Naive thymus-derived CD4-positive, alpha-beta T cell (primary cell): ENCODE data around the gene BCAN. TPM values are rescaled to one million over a fixed set of nuclear protein-coding genes. Genes with fewer than 3 reads are reported as not detected.
"Not testable (repeated sequence)": the region's sequence is repeated elsewhere in the genome, so short reads cannot be mapped to it uniquely, and the experiment has no call there.

Experiments used
- ATAC-seq: fragments of 150-1000 bp; cut with Tn5 transposase; 2 replicates; pipeline ENCODE4 v1.10.0; 2021; ENCODE audit warnings: mild to moderate bottlenecking, moderate library complexity
- CTCF ChIA-PET: fragments of 350-600 bp; sonication (Branson Sonifier 250); formaldehyde crosslinking; loops from one replicate; lab custom pipeline; 2021; ENCODE audit warnings: antibody characterized with exemption; lab: Charles Lee
- POLR2A ChIA-PET: fragments of 350-600 bp; sonication (Branson Sonifier 250); formaldehyde crosslinking; loops from one replicate; lab custom pipeline; 2021; ENCODE audit warnings: antibody characterized with exemption, inconsistent platforms; lab: Charles Lee
- DNase-seq, 9 donors: peaks; one replicate each; pipeline versions ENCODE4 v3.0.0 to v3.0.0-alpha.2; 2020 to 2022; ENCODE audit warnings: mixed read lengths in 1 of 9
- H3K27ac ChIP-seq: one replicate; pipeline ENCODE4 v1.7.0; 2013; ENCODE audit warnings: mild to moderate bottlenecking, low read depth, low read length, moderate library complexity
- H3K27me3 ChIP-seq, 2 donors: one replicate each; pipeline ENCODE4 v1.7.0; 2013; ENCODE audit warnings: low read length in 2 of 2, mild to moderate bottlenecking in 2 of 2, moderate library complexity in 2 of 2; ENCODE audit not compliant: control insufficient read depth in 2 of 2, insufficient read depth in 2 of 2
- H3K36me3 ChIP-seq, 3 experiments: 1 replicate in 2 of 3; 2 replicates in 1 of 3; pipeline ENCODE4 v1.7.0; 2013; ENCODE audit warnings: low read length in 3 of 3, mild to moderate bottlenecking in 3 of 3, moderate library complexity in 1 of 3; ENCODE audit not compliant: insufficient read depth in 3 of 3, control insufficient read depth in 2 of 3
- H3K4me1 ChIP-seq, 2 donors: one replicate each; pipeline ENCODE4 v1.7.0; 2013; ENCODE audit warnings: low read length in 2 of 2, mild to moderate bottlenecking in 2 of 2, moderate library complexity in 1 of 2; ENCODE audit not compliant: control insufficient read depth in 2 of 2, insufficient read depth in 2 of 2
- H3K4me3 ChIP-seq: 2 replicates; pipeline ENCODE4 v1.7.0; 2013; ENCODE audit warnings: mild to moderate bottlenecking, low read length
- H3K9me3 ChIP-seq, 3 experiments: 1 replicate in 2 of 3; 2 replicates in 1 of 3; pipeline ENCODE4 v1.7.0; 2013; ENCODE audit warnings: low read length in 3 of 3; ENCODE audit not compliant: control insufficient read depth in 2 of 3
- H3K27ac Mint-ChIP-seq, 9 donors: one replicate each; pipeline ENCODE4 v1.8.0; 2020 to 2022; ENCODE audit warnings: mixed read lengths in 9 of 9, mild to moderate bottlenecking in 8 of 9, moderate library complexity in 5 of 9, inconsistent platforms in 2 of 9
- H3K27me3 Mint-ChIP-seq, 5 donors: one replicate each; pipeline ENCODE4 v1.8.0; 2021 to 2022; ENCODE audit warnings: mixed read lengths in 5 of 5, mild to moderate bottlenecking in 1 of 5
- H3K36me3 Mint-ChIP-seq, 5 donors: one replicate each; pipeline ENCODE4 v1.8.0; 2020 to 2022; ENCODE audit warnings: mixed read lengths in 5 of 5, mild to moderate bottlenecking in 3 of 5, inconsistent platforms in 1 of 5
- H3K4me1 Mint-ChIP-seq, 7 donors: one replicate each; pipeline ENCODE4 v1.8.0; 2020 to 2022; ENCODE audit warnings: mixed read lengths in 7 of 7, mild to moderate bottlenecking in 3 of 7, inconsistent platforms in 1 of 7
- H3K4me3 Mint-ChIP-seq, 10 donors: one replicate each; pipeline ENCODE4 v1.8.0; 2020 to 2022; ENCODE audit warnings: mild to moderate bottlenecking in 10 of 10, mixed read lengths in 10 of 10, moderate library complexity in 6 of 10, inconsistent platforms in 2 of 10
- H3K9me3 Mint-ChIP-seq, 11 donors: one replicate each; pipeline ENCODE4 v1.8.0; 2020 to 2022; ENCODE audit warnings: mixed read lengths in 11 of 11, mild to moderate bottlenecking in 4 of 11, inconsistent platforms in 1 of 11, moderate library complexity in 1 of 11
- intact Hi-C, 2 donors: fragments of 100-400 bp; cut with micrococcal nuclease; formaldehyde crosslinking; loops; one replicate each; pipeline ENCODE4 v1.15.1; 2023
- polyA plus RNA-seq, 2 donors: library from polyadenylated mRNA; unstranded; fragments of 300-500 nt; fragmentation: Illumina TruSeq; gene quantifications; one replicate each; pipeline ENCODE4 v1.2.3, GENCODE V29; 2021
- total RNA-seq, 6 experiments: library from RNA in 5 of 6; stranded (reverse) in 5 of 6; gene quantifications; 1 replicate in 5 of 6; 2 replicates in 1 of 6; pipeline ENCODE4 v1.2.3 and lab custom pipeline; 2021 to 2026

Gene BCAN
- total and polyA plus RNA-seq, 7 experiments from 2014 or later, result not detected

DNA sequence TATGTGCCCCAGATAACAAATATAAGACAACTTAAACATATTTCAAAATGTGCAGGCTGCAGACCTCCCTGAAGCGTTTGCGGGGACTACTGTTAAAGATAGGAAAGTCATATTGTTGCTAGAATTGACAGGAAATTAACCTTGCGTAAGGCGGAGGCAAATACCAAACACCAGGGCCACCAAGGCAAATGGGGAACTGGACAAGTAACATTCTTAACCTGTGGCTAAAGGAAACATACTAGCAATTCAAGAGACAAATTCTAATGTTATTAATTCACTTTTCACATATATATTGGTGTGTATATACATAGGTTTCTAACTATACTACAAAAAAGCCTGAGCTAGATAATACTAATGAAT lies 15.9 kb upstream of the BCAN start:
- peak overlapping the region in 8 of 10 donors; percentile 74 to 92 (median 81) for H3K4me3 Mint-ChIP-seq
- CTCF ChIA-PET, result interaction anchor here (1.0 to 2.7 kb wide), 7 partner anchors 22 to 100 kb away, joined by 3 to 18 read pairs (median 3); no protein-coding TSS in a partner anchor

DNA sequence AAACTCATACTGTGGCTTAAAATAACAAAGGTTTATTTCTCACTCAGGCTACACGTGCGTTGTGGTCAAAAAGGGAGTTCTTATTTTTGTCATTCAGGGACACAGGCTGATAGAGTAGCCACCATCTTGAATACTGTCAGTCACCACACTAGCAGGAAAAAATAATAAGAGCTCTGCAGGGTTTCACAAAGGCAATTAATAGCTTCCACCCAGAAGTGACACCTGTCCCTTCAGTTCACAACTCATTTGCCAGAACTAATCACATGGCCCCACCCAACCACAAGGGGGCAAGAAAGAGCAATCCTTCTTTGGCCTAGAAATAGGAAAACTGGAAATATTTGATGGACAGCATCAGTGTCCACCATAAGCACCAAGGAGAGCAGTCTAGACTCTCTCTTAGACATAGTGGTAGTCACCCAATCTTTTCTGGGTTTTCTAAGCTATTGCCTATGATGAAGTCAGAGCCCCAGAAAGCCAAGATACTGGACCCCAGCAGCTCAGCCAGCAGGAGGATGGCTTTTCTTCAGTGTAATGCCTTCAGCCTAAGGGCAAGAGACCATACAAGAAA lies 14.5 kb upstream of the BCAN start:
- H3K36me3 Mint-ChIP-seq, result peaks cover 0 to 4% (median 0%) of the 10 kb centered on the region in 5 donors
- ATAC-seq (no peak), DNase-seq (peak in 4 of 9 donors; percentile 29 to 36 (median 35))
- Histone ChIP-seq H3K27ac (no peak overlapping the region), H3K4me3 (no peak overlapping the region), H3K27me3 (peaks cover 8 to 31% of the 10 kb centered on the region in 2 donors), H3K4me1 (peaks cover 9 to 15% of the 10 kb centered on the region in 2 donors), H3K9me3 (no peaks in the 10 kb centered on the region), H3K36me3 (no peaks in the 10 kb centered on the region)
- peaks cover 38 to 74% (median 59%) of the 10 kb centered on the region in 5 donors for H3K27me3 Mint-ChIP-seq
- H3K9me3 Mint-ChIP-seq, result peaks cover 0 to 1% (median 0%) of the 10 kb centered on the region in 11 donors
- H3K27ac Mint-ChIP-seq, result peak overlapping the region in 1 of 9 donors; percentile 10
- ChIA-PET POLR2A (interaction anchor here (1.2 kb wide), 1 partner anchor 100 kb away, joined by 3 read pairs; no protein-coding TSS in a partner anchor), CTCF (interaction anchor here (0.6 to 2.7 kb wide), 18 partner anchors 10 to 242 kb away, joined by 3 to 18 read pairs (median 4); partner anchors contain the start of genes ISG20L2, METTL25B and NAXE)
- H3K4me3 Mint-ChIP-seq, result peak overlapping the region in 1 of 10 donors; percentile 3
- intact Hi-C loops, result loop anchor here (1.0 to 5.0 kb wide), 4 partner anchors 80 to 299 kb away; partner anchors contain the start of genes CRABP2 (in 1 of the 2), ISG20L2 (in 1 of the 2) and METTL25B (in 1 of the 2)
- H3K4me1 Mint-ChIP-seq, result peaks cover 7 to 13% (median 12%) of the 10 kb centered on the region in 7 donors

More for the DNA sequence above, 15.9 kb upstream of the BCAN start:
- peaks cover 0 to 1% (median 0%) of the 10 kb centered on the region in 11 donors for H3K9me3 Mint-ChIP-seq
- H3K27ac Mint-ChIP-seq, result peak overlapping the region in 4 of 9 donors; percentile 8 to 44 (median 21)
- DNase-seq (no peak), ATAC-seq (no peak)
- Histone ChIP-seq H3K9me3 (no peaks in the 10 kb centered on the region), H3K4me1 (peaks cover 9 to 15% of the 10 kb centered on the region in 2 donors), H3K27ac (no peak overlapping the region), H3K36me3 (no peaks in the 10 kb centered on the region), H3K27me3 (peaks cover 8 to 31% of the 10 kb centered on the region in 2 donors), H3K4me3 (no peak overlapping the region)
- POLR2A ChIA-PET, result interaction anchor here (0.5 kb wide), 1 partner anchor 346 kb away, joined by 3 read pairs; no protein-coding TSS in a partner anchor
- H3K27me3 Mint-ChIP-seq, result peaks cover 46 to 73% (median 59%) of the 10 kb centered on the region in 5 donors
- H3K4me1 Mint-ChIP-seq, result peaks cover 7 to 13% (median 12%) of the 10 kb centered on the region in 7 donors
- intact Hi-C loops, result loop anchor here (1.0 to 5.0 kb wide), 6 partner anchors 31 to 301 kb away; partner anchors contain the start of genes CRABP2 (in 1 of the 2), ISG20L2 (in 1 of the 2) and METTL25B (in 1 of the 2)
- peaks cover 0 to 4% (median 0%) of the 10 kb centered on the region in 5 donors for H3K36me3 Mint-ChIP-seq

DNA sequence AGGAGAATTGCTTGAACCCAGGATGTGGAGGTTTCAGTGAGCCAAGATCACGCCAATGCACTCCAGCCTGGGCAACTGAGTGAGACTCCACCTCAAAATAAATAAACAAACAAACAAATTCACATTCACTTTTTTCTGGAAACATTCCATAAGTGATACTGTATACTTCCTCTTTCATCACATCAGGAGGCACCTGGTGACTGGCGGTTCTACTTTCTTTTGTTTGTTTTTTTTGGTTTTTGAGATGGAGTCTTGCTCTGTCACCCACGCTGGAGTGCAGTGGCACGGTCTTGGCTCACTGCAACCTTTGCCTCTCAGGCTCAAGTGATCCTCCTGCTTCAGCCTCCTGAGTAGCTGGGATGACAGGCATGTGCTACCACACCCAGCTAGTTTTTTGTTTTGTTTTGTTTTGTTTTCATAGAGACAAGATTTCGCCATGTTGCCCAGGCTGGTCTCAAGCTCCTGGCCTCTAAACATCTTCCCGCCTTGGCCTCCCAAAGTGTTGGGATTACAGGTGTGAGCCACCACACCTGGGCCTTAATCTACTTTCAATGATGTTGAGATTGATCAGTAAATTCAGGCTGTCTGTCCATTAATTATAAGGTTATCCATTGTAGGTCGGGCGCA lies 12.0 kb upstream of the BCAN start:
- H3K27me3 Mint-ChIP-seq, result peaks cover 42 to 78% (median 64%) of the 10 kb centered on the region in 5 donors
- no peaks in the 10 kb centered on the region for H3K9me3 ChIP-seq
- H3K36me3 Mint-ChIP-seq, result peaks cover 0 to 4% (median 0%) of the 10 kb centered on the region in 5 donors
- H3K36me3 ChIP-seq, result no peaks in the 10 kb centered on the region
- DNase-seq, result no peak
- peaks cover 0 to 1% (median 0%) of the 10 kb centered on the region in 11 donors for H3K9me3 Mint-ChIP-seq
- no peak overlapping the region for H3K4me3 ChIP-seq
- H3K27ac ChIP-seq, result no peak overlapping the region
- H3K4me3 Mint-ChIP-seq, result no peak overlapping the region
- ChIA-PET POLR2A (interaction anchor here (0.7 kb wide), 1 partner anchor 23 kb away, joined by 3 read pairs; no protein-coding TSS in a partner anchor), CTCF (interaction anchor here (0.6 to 1.6 kb wide), 2 partner anchors 28 to 41 kb away, joined by 4 to 8 read pairs; no protein-coding TSS in a partner anchor)
- peaks cover 8 to 15% of the 10 kb centered on the region in 2 donors for H3K27me3 ChIP-seq
- no peak overlapping the region for H3K27ac Mint-ChIP-seq
- peaks cover 7 to 9% of the 10 kb centered on the region in 2 donors for H3K4me1 ChIP-seq
- peaks cover 6 to 8% (median 7%) of the 10 kb centered on the region in 7 donors for H3K4me1 Mint-ChIP-seq
- ATAC-seq, result no peak
- intact Hi-C loops, result loop anchor here in 1 of 2 donors (5.0 kb wide), 2 partner anchors 77 to 97 kb away; partner anchors contain the start of genes CRABP2, ISG20L2 and METTL25B

DNA sequence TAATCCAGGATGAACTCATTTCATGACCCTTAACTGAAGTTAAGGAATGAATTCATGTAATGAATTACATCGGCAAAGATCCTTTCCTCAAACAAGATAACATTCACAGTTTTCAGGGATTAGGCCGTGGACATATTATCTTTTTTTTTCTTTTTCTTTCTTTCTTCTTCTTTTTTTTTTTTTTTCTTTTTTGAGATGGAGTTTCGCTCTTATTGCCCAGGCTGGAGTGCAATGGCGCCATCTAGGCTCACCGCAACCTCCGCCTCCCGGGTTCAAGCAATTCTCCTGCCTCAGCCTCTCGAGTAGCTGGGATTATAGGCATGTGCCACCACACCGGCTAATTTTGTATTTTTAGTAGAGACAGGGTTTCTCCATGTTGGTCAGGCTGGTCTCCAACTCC lies 10.8 kb upstream of the BCAN start:
- H3K4me1 Mint-ChIP-seq, H3K4me3 Mint-ChIP-seq, H3K27ac ChIP-seq, H3K4me1 ChIP-seq, intact Hi-C loops, H3K27ac Mint-ChIP-seq, POLR2A ChIA-PET, H3K36me3 Mint-ChIP-seq, H3K36me3 ChIP-seq, H3K9me3 ChIP-seq, H3K9me3 Mint-ChIP-seq, DNase-seq, H3K27me3 ChIP-seq, ATAC-seq, H3K4me3 ChIP-seq: not testable (repeated sequence)
- H3K27me3 Mint-ChIP-seq, result peaks cover 43 to 77% (median 64%) of the 10 kb centered on the region in 5 donors
- CTCF ChIA-PET, result interaction anchor here (0.7 to 2.3 kb wide), 4 partner anchors 14 to 264 kb away, joined by 3 to 7 read pairs (median 4); no protein-coding TSS in a partner anchor

DNA sequence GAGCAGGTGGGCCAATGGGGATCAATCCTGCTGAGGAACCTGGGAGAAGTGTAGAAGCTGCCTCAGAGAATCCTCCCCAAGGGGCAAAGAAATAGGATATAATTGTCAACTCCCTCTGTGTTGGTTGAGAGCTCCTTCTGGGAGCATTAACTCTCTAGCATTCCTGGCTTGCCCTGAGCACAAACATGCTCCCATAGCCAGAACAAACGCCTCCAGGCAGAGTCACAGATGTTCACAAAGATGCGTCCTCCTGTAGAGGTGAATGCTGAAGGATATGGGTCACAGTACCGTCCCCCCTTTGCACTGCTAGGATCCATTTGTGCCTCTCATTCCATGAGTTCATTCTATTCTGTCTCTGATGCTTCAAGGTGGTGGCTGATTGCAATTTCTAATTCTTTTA lies 9.6 kb upstream of the BCAN start:
- H3K27me3 ChIP-seq, result no peaks in the 10 kb centered on the region
- POLR2A ChIA-PET, result no interaction called here

More for the DNA sequence above, 9.6 kb upstream of the BCAN start:
- DNase-seq, result no peak
- intact Hi-C loops, result no loop called here
- Mint-ChIP-seq H3K27ac (no peak overlapping the region), H3K36me3 (peaks cover 0 to 4% (median 0%) of the 10 kb centered on the region in 5 donors), H3K9me3 (no peaks in the 10 kb centered on the region), H3K4me1 (peaks cover 0 to 2% (median 0%) of the 10 kb centered on the region in 7 donors), H3K4me3 (no peak overlapping the region), H3K27me3 (peaks cover 43 to 78% (median 65%) of the 10 kb centered on the region in 5 donors)
- no peak for ATAC-seq
- Histone ChIP-seq H3K9me3 (no peaks in the 10 kb centered on the region), H3K36me3 (no peaks in the 10 kb centered on the region), H3K4me3 (no peak overlapping the region), H3K27ac (no peak overlapping the region), H3K4me1 (no peaks in the 10 kb centered on the region)
- CTCF ChIA-PET, result interaction anchor here (0.6 to 2.3 kb wide), 2 partner anchors 8 to 12 kb away, joined by 3 to 7 read pairs; no protein-coding TSS in a partner anchor
